Measurements from ENCODE around the gene WNT3.

DNA sequence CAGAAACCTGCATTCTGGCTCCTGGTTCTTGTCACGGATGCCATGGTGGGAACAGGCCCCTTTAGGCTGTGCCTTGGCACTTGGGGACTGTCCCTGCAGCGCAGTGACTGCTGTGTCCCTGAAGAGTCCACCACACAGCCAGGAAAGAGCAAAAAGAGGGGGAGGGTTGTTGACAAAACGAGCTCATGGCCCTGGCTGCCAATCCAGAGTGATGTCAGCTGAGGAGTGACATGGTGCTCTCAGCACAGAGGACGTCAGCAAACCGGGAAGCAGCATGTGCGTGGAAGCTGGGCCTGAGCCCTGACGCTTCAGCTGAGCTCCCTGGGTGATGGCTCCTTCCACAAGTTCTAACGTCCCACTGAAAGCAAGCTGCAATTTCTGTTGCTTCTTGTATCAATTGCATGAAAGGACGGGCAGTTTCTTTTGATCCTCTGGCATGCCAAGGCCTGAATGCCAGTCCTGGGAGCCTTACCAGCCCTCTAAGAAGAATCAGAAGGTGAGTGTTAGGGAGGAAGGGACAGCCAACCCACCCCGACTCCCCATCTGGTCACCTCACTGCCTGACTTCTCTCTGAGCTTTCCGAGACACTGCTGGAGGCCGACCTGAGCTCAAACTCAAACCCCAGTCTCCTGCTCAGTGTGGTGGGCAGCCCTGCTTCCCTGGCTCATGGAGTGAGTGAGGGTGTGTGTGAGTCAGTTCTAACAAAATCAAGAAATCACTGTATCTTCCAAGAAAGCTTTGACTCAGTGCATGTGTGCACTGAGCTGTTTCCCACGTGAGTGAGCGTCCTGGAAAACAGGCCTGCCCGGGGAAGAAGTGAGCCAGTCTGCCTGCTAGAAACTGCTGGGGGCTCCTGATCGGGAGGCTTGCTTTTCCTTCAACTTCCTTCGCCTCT lies 14.7 kb upstream of the WNT3 start:
- TF ChIP-seq, protein P1, sequence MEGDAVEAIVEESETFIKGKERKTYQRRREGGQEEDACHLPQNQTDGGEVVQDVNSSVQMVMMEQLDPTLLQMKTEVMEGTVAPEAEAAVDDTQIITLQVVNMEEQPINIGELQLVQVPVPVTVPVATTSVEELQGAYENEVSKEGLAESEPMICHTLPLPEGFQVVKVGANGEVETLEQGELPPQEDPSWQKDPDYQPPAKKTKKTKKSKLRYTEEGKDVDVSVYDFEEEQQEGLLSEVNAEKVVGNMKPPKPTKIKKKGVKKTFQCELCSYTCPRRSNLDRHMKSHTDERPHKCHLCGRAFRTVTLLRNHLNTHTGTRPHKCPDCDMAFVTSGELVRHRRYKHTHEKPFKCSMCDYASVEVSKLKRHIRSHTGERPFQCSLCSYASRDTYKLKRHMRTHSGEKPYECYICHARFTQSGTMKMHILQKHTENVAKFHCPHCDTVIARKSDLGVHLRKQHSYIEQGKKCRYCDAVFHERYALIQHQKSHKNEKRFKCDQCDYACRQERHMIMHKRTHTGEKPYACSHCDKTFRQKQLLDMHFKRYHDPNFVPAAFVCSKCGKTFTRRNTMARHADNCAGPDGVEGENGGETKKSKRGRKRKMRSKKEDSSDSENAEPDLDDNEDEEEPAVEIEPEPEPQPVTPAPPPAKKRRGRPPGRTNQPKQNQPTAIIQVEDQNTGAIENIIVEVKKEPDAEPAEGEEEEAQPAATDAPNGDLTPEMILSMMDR (IDR thresholded peaks at IDR 0.05) = no peak
- TF ChIP-seq, protein P2, sequence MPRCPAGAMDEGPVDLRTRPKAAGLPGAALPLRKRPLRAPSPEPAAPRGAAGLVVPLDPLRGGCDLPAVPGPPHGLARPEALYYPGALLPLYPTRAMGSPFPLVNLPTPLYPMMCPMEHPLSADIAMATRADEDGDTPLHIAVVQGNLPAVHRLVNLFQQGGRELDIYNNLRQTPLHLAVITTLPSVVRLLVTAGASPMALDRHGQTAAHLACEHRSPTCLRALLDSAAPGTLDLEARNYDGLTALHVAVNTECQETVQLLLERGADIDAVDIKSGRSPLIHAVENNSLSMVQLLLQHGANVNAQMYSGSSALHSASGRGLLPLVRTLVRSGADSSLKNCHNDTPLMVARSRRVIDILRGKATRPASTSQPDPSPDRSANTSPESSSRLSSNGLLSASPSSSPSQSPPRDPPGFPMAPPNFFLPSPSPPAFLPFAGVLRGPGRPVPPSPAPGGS (IDR thresholded peaks at IDR 0.05) = no peak
- TF ChIP-seq, protein P3, sequence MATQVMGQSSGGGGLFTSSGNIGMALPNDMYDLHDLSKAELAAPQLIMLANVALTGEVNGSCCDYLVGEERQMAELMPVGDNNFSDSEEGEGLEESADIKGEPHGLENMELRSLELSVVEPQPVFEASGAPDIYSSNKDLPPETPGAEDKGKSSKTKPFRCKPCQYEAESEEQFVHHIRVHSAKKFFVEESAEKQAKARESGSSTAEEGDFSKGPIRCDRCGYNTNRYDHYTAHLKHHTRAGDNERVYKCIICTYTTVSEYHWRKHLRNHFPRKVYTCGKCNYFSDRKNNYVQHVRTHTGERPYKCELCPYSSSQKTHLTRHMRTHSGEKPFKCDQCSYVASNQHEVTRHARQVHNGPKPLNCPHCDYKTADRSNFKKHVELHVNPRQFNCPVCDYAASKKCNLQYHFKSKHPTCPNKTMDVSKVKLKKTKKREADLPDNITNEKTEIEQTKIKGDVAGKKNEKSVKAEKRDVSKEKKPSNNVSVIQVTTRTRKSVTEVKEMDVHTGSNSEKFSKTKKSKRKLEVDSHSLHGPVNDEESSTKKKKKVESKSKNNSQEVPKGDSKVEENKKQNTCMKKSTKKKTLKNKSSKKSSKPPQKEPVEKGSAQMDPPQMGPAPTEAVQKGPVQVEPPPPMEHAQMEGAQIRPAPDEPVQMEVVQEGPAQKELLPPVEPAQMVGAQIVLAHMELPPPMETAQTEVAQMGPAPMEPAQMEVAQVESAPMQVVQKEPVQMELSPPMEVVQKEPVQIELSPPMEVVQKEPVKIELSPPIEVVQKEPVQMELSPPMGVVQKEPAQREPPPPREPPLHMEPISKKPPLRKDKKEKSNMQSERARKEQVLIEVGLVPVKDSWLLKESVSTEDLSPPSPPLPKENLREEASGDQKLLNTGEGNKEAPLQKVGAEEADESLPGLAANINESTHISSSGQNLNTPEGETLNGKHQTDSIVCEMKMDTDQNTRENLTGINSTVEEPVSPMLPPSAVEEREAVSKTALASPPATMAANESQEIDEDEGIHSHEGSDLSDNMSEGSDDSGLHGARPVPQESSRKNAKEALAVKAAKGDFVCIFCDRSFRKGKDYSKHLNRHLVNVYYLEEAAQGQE (IDR thresholded peaks at IDR 0.05) = no peak
- TF ChIP-seq, protein P4, sequence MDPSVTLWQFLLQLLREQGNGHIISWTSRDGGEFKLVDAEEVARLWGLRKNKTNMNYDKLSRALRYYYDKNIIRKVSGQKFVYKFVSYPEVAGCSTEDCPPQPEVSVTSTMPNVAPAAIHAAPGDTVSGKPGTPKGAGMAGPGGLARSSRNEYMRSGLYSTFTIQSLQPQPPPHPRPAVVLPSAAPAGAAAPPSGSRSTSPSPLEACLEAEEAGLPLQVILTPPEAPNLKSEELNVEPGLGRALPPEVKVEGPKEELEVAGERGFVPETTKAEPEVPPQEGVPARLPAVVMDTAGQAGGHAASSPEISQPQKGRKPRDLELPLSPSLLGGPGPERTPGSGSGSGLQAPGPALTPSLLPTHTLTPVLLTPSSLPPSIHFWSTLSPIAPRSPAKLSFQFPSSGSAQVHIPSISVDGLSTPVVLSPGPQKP (IDR thresholded peaks at IDR 0.05; ENCODE audit: low read depth, low read length) = no peak
- TF ChIP-seq POLR2A (IDR thresholded peaks at IDR 0.05; ENCODE audit: low read length) (no peak), ZC3H11A (IDR thresholded peaks at IDR 0.05) (no peak), EP300 (IDR thresholded peaks at IDR 0.05) (no peak), RFX5 (IDR thresholded peaks at IDR 0.05) (no peak), FOSL2 (IDR thresholded peaks at IDR 0.05) (no peak), FOSL2 (CRISPR knock-in tag; IDR thresholded peaks at IDR 0.05) (no peak)
- TF ChIP-seq, protein P5, sequence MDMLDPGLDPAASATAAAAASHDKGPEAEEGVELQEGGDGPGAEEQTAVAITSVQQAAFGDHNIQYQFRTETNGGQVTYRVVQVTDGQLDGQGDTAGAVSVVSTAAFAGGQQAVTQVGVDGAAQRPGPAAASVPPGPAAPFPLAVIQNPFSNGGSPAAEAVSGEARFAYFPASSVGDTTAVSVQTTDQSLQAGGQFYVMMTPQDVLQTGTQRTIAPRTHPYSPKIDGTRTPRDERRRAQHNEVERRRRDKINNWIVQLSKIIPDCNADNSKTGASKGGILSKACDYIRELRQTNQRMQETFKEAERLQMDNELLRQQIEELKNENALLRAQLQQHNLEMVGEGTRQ (IDR thresholded peaks at IDR 0.05) = no peak

Measured in A549 (cell line).